H1 (cell line): ENCODE results near the gene CRIP1. TPM values are rescaled to one million over a fixed set of nuclear protein-coding genes. Genes with fewer than 3 reads are reported as not detected.

Experiments used
- CTCF ChIA-PET: fragments of 300-600 bp; sonication (Branson Sonifier 250); formaldehyde crosslinking; loops from one replicate; lab custom pipeline; 2021; ENCODE audit not compliant: partially characterized antibody; lab: Charles Lee
- POLR2A ChIA-PET: fragments of 300-600 bp; sonication (Branson Sonifier 250); formaldehyde crosslinking; loops from one replicate; lab custom pipeline; 2021; ENCODE audit warnings: inconsistent platforms; ENCODE audit not compliant: partially characterized antibody; lab: Charles Lee
- DNase-seq, 2 experiments: peaks; one replicate each; pipeline versions ENCODE4 v3.0.0 to v3.0.0-alpha.2; 2010 to 2022; ENCODE audit warnings: low spot score in 2 of 2, low read depth in 1 of 2, mixed read lengths in 1 of 2
- FAIRE-seq: peaks from 2 replicates; lab custom pipeline; 2011; peaks lifted over from hg19 to GRCh38; lab: Jason Lieb, UNC
- H2AFZ ChIP-seq: 2 replicates; pipeline ENCODE4 v1.8.1; 2012; ENCODE audit warnings: low read length, inconsistent platforms
- H2AK5ac ChIP-seq: 2 replicates; pipeline ENCODE4 v1.6.1; 2013; ENCODE audit warnings: low read depth, low read length
- H2BK120ac ChIP-seq: replicated peaks from 2 replicates; pipeline ENCODE3; 2013; ENCODE audit warnings: low read depth, low read length, inconsistent platforms
- H2BK12ac ChIP-seq: 2 replicates; pipeline ENCODE4 v1.6.1; 2013; ENCODE audit warnings: low read depth, low read length
- H2BK15ac ChIP-seq: 2 replicates; pipeline ENCODE4 v1.6.1; 2013; ENCODE audit warnings: low read length
- H2BK20ac ChIP-seq: 2 replicates; pipeline ENCODE4 v1.6.1; 2013; ENCODE audit warnings: low read length
- H2BK5ac ChIP-seq: 2 replicates; pipeline ENCODE4 v1.6.1; 2013; ENCODE audit warnings: low read depth, low read length
- H3K14ac ChIP-seq: 2 replicates; pipeline ENCODE4 v1.6.1; 2013; ENCODE audit warnings: inconsistent platforms; ENCODE audit not compliant: insufficient read length
- H3K18ac ChIP-seq: 2 replicates; pipeline ENCODE4 v1.6.1; 2013; ENCODE audit warnings: low read length; ENCODE audit errors: extremely low read depth
- H3K23ac ChIP-seq: 2 replicates; pipeline ENCODE4 v1.6.1; 2013; ENCODE audit warnings: inconsistent platforms; ENCODE audit not compliant: insufficient read length
- H3K23me2 ChIP-seq: 2 replicates; pipeline ENCODE4 v1.6.1; 2013; ENCODE audit warnings: low read depth, low read length
- H3K27ac ChIP-seq: 2 replicates; pipeline ENCODE4 v1.6.1; 2011; ENCODE audit warnings: low read depth, low read length, inconsistent platforms
- H3K27me3 ChIP-seq, 4 experiments: replicated peaks in 1 of 4; 1 replicate in 1 of 4; 2 replicates in 3 of 4; pipeline versions ENCODE4 v1.6.1 to v1.8.1; 2011 to 2013; ENCODE audit warnings: low read length in 3 of 4, mild to moderate bottlenecking in 3 of 4, inconsistent platforms in 2 of 4, mixed read lengths in 2 of 4, moderate library complexity in 1 of 4; ENCODE audit not compliant: control insufficient read depth in 3 of 4, insufficient read depth in 3 of 4; ENCODE audit errors: extremely low read depth in 1 of 4
- H3K36me3 ChIP-seq, 4 experiments: 2 replicates each; pipeline versions ENCODE4 v1.6.1 to v1.8.1; 2011 to 2013; ENCODE audit warnings: mild to moderate bottlenecking in 4 of 4, low read length in 3 of 4, moderate library complexity in 2 of 4, control low read depth in 1 of 4, inconsistent platforms in 1 of 4; ENCODE audit not compliant: insufficient read depth in 4 of 4, control insufficient read depth in 2 of 4
- H3K4ac ChIP-seq: replicated peaks from 2 replicates; pipeline ENCODE3; 2013; ENCODE audit warnings: low read length, low read depth, mixed read lengths, inconsistent platforms; ENCODE audit not compliant: insufficient read length
- H3K4me1 ChIP-seq, 4 experiments: replicated peaks in 1 of 4; 1 replicate in 1 of 4; 2 replicates in 3 of 4; pipeline versions ENCODE4 v1.6.1 to v1.8.1; 2011 to 2013; ENCODE audit warnings: low read length in 3 of 4, inconsistent platforms in 2 of 4, mixed read lengths in 1 of 4; ENCODE audit not compliant: insufficient read depth in 4 of 4, control insufficient read depth in 3 of 4
- H3K4me2 ChIP-seq, 2 experiments: 2 replicates each; pipeline versions ENCODE4 v1.6.1 to v1.8.1; 2011 to 2013; ENCODE audit warnings: low read depth in 2 of 2, low read length in 2 of 2, control low read depth in 1 of 2, inconsistent platforms in 1 of 2, mild to moderate bottlenecking in 1 of 2; ENCODE audit not compliant: insufficient read depth in 1 of 2
- H3K4me3 ChIP-seq, 4 experiments: fragments of 200-600, 300-600 bp in 1 of 4; sonication (generic), shearing (Covaris generic), sonication (Bioruptor Twin) in 1 of 4; 2 replicates each; pipeline versions ENCODE4 v1.5.1 to v1.8.1; 2011 to 2016; ENCODE audit warnings: low read length in 4 of 4, low read depth in 3 of 4, control low read depth in 2 of 4, inconsistent platforms in 2 of 4, mild to moderate bottlenecking in 2 of 4, mixed read lengths in 1 of 4, moderate library complexity in 1 of 4; ENCODE audit not compliant: insufficient read depth in 2 of 4; ENCODE audit errors: extremely low read depth in 1 of 4
- H3K56ac ChIP-seq: replicated peaks from 2 replicates; pipeline ENCODE3; 2013; ENCODE audit warnings: low read depth, mild to moderate bottlenecking, mixed read lengths, low read length, inconsistent platforms; ENCODE audit not compliant: insufficient read length
- H3K79me1 ChIP-seq: 2 replicates; pipeline ENCODE4 v1.6.1; 2013; ENCODE audit warnings: low read depth, low read length, control low read depth
- H3K79me2 ChIP-seq, 2 experiments: 2 replicates each; pipeline versions ENCODE4 v1.6.1 to v1.8.1; 2012 to 2013; ENCODE audit warnings: low read length in 2 of 2, mild to moderate bottlenecking in 2 of 2, inconsistent platforms in 1 of 2; ENCODE audit not compliant: insufficient read depth in 2 of 2, control insufficient read depth in 1 of 2
- H3K9ac ChIP-seq, 4 experiments: replicated peaks in 1 of 4; 1 replicate in 1 of 4; 2 replicates in 3 of 4; pipeline versions ENCODE4 v1.6.1 to v1.8.1; 2011 to 2013; ENCODE audit warnings: low read depth in 3 of 4, low read length in 3 of 4, control low read depth in 2 of 4, mild to moderate bottlenecking in 2 of 4, moderate library complexity in 2 of 4, inconsistent platforms in 1 of 4; ENCODE audit errors: extremely low read depth in 1 of 4
- H3K9me3 ChIP-seq, 2 experiments: 2 replicates each; pipeline versions ENCODE4 v1.6.1 to v1.8.1; 2012 to 2013; ENCODE audit warnings: mild to moderate bottlenecking in 2 of 2, moderate library complexity in 2 of 2, control low read depth in 1 of 2, inconsistent platforms in 1 of 2, low read depth in 1 of 2, low read length in 1 of 2, mixed read lengths in 1 of 2; ENCODE audit not compliant: insufficient read depth in 2 of 2
- H4K20me1 ChIP-seq, 2 experiments: replicated peaks in 1 of 2; 2 replicates each; pipeline versions ENCODE3 to v1.8.1; 2011 to 2013; ENCODE audit warnings: inconsistent platforms in 2 of 2, low read length in 2 of 2, mild to moderate bottlenecking in 1 of 2; ENCODE audit not compliant: insufficient read depth in 2 of 2, control insufficient read depth in 1 of 2
- H4K5ac ChIP-seq: 2 replicates; pipeline ENCODE4 v1.6.1; 2013; ENCODE audit warnings: low read length, low read depth, mixed read lengths, inconsistent platforms; ENCODE audit not compliant: insufficient read length
- H4K8ac ChIP-seq: 2 replicates; pipeline ENCODE4 v1.8.0; 2013; ENCODE audit warnings: mild to moderate bottlenecking, moderate library complexity, low read length, inconsistent platforms; ENCODE audit not compliant: insufficient read depth; ENCODE audit errors: extremely low read depth
- H4K91ac ChIP-seq: replicated peaks from 2 replicates; pipeline ENCODE3; 2013; ENCODE audit warnings: low read length, mixed read lengths, inconsistent platforms; ENCODE audit not compliant: insufficient read length
- EZH2 ChIP-seq: fragments of 200-600 bp; sonication (generic); IDR thresholded peaks from 2 replicates; pipeline ENCODE4 v1.7.1; 2012; ENCODE audit warnings: low read depth, mild to moderate bottlenecking, moderate library complexity, low read length, inconsistent platforms; ENCODE audit not compliant: severe bottlenecking
- SIN3A ChIP-seq, 2 experiments: IDR thresholded peaks in 1 of 2; conservative IDR thresholded peaks in 1 of 2; 2 replicates each; pipeline ENCODE4 v1.6.1; 2011 to 2012; ENCODE audit warnings: low read length in 2 of 2, improper control_type of control experiment in 1 of 2, low read depth in 1 of 2, mild to moderate bottlenecking in 1 of 2
- SUZ12 ChIP-seq: fragments of 200-600 bp; sonication (generic); IDR thresholded peaks from 2 replicates; pipeline ENCODE4 v1.6.1; 2012; ENCODE audit warnings: mild to moderate bottlenecking, inconsistent platforms, low read length, moderate library complexity, mixed read lengths
- WGBS, 2 experiments: shearing (Covaris generic) in 1 of 2; methylation state at CpG; one replicate each; pipeline versions ENCODE4 v1.1.6 to v1.1.7; 2013 to 2015; ENCODE audit warnings: low lambda C conversion rate in 2 of 2, mixed read lengths in 2 of 2, inconsistent platforms in 1 of 2, low coverage in 1 of 2, missing lambda C conversion rate in 1 of 2; ENCODE audit not compliant: insufficient replicate concordance in 2 of 2, insufficient coverage in 1 of 2, insufficient read length in 1 of 2; ENCODE audit errors: extremely low coverage in 1 of 2, missing lambda C conversion rate in 1 of 2; 5-methylcytosine and 5-hydroxymethylcytosine counted together
- polyA plus RNA-seq, 7 experiments: library from polyadenylated mRNA; depleted of rRNA in 3 of 7; stranded (reverse) in 5 of 7; unstranded in 2 of 7; fragments of >200 nt in 5 of 7; fragments of 200-250 nt in 2 of 7; gene quantifications; 1 replicate in 5 of 7; 2 replicates in 1 of 7; 4 replicates in 1 of 7; pipeline versions ENCODE4 v1.2.1 to v1.2.3, GENCODE V29; 2011 to 2013; ENCODE audit warnings: missing spikeins in 2 of 7, mixed read lengths in 2 of 7
- total RNA-seq: library from RNA; stranded (reverse); fragmentation: NEBNext Ultra II Directional; extraction: Animal tissue kit (Norgen Biotek cat#: 25700); gene quantifications from 2 replicates; pipeline ENCODE4 v1.2.1, GENCODE V29; 2021

The CRIP1 gene
- total and polyA plus RNA-seq, 2 of the 8 experiments (the other 6 are each of a cell fraction or from before 2014, with no cell fraction given): 1.2 to 2.2 TPM

DNA sequence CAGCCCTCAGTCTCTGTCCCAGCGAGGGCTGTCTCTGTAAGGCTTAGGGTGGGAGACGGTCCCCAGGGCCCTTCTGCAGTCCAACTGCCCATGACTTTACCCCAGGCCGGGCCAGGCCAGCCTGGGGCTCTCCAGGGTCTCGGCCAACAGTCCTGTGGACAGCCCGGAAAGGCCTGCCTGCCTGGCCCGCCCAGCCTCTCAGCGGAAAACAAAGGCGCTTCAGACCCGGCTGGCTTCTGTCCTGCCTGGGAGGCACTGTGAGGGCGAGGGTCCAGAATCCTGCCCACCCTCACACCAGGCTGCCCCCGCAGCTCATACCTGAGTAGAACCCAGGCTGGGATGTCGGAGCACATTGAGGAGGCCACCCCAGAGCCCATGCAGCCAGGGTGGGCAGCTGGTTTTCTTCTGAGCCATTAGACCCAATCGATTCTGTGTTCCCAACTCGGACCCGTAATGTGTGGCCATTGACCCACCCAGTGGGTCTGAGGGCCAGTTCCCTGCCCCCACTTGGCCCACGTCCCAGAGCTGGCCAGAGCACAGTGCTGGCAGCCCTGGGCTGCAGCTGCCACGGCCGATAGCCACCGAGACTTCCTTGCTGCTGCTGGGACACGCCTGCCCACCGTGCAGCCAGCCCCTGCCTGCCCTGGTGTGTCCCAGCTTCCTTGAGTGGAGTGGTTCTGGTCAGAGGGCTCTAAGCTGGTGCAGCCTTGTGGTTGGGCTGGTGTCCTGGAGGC is 10.4 kb upstream of the CRIP1 start:
- H3K18ac ChIP-seq: peak overlapping the region; percentile 48
- ChIA-PET CTCF (interaction anchor here (1.2 to 1.8 kb wide), 4 partner anchors 10 to 430 kb away, joined by 3 to 7 read pairs (median 5); partner anchors contain the start of gene CRIP1), POLR2A (interaction anchor here (1.2 to 2.6 kb wide), 3 partner anchors 10 to 19 kb away, joined by 4 to 9 read pairs (median 8); partner anchors contain the start of gene CRIP1)
- peaks cover 8 to 23% of the 10 kb centered on the region in 2 experiments for H4K20me1 ChIP-seq
- H3K27me3 ChIP-seq: peaks cover 54 to 72% (median 63%) of the 10 kb centered on the region in 4 experiments
- H3K56ac ChIP-seq: no peak overlapping the region
- H3K27ac ChIP-seq: no peak overlapping the region
- H2BK120ac ChIP-seq: no peak overlapping the region
- H4K5ac ChIP-seq: no peak overlapping the region
- no peak for TF ChIP-seq SIN3A (conservative IDR thresholded peaks at IDR 0.05 in 1 of 2, IDR thresholded peaks at IDR 0.05 in 1 of 2; ENCODE audit: low read depth in 1 of 2, low read length in 2 of 2)
- peak; percentile 38 for TF ChIP-seq EZH2
- TF ChIP-seq SUZ12: peak; percentile 9; the same call in 1 of the 2 replicates
- H3K4me2 ChIP-seq: peak overlapping the region; percentile 33 to 90
- H3K79me1 ChIP-seq: no peaks in the 10 kb centered on the region
- H2AK5ac ChIP-seq: peak overlapping the region; percentile 94; the same call in 1 of the 2 replicates
- DNase-seq: no peak
- H2AFZ ChIP-seq: no peak overlapping the region
- H3K4ac ChIP-seq: no peak overlapping the region
- H3K23me2 ChIP-seq: peaks cover 16% of the 10 kb centered on the region; the same call in 1 of the 2 replicates
- no peak overlapping the region for H2BK20ac ChIP-seq
- H3K4me1 ChIP-seq: peaks cover 0 to 46% (median 30%) of the 10 kb centered on the region in 4 experiments; a peak in 6 of 7 replicates
- H3K23ac ChIP-seq: no peak overlapping the region
- peak overlapping the region; percentile 99; the same call in 1 of the 2 replicates for H2BK15ac ChIP-seq
- H3K9me3 ChIP-seq: no peaks in the 10 kb centered on the region
- H3K36me3 ChIP-seq: peaks cover 0 to 3% (median 0%) of the 10 kb centered on the region in 4 experiments; a peak in 1 of 8 replicates
- H3K14ac ChIP-seq: no peak overlapping the region
- FAIRE-seq: no peak
- H4K91ac ChIP-seq: no peak overlapping the region
- peak overlapping the region; percentile 92; the same call in 1 of the 2 replicates for H2BK12ac ChIP-seq
- no peaks in the 10 kb centered on the region for H3K79me2 ChIP-seq
- 76% methylated on average over 18 of the region's 21 CpGs; no CpG with 5 or more reads in 1 of the 2 experiments for WGBS, 2 experiments
- no peak overlapping the region for H4K8ac ChIP-seq
- no peak overlapping the region for H3K9ac ChIP-seq
- H3K4me3 ChIP-seq: peak overlapping the region in 2 of 4 experiments; percentile 23 to 78; a peak in 3 of 8 replicates
- H2BK5ac ChIP-seq: peak overlapping the region; percentile 52; the same call in 1 of the 2 replicates
